Gastroesophageal sphincter (tissue), 3 donors: ENCODE data around the gene WDR33.

Source experiments
- EP300 ChIP-seq: sonication (generic); formaldehyde crosslinking; IDR thresholded peaks from one replicate; pipeline ENCODE4 v1.6.1; 2017; ENCODE audit warnings: antibody characterized with exemption, mild to moderate bottlenecking
- TF ChIP-seq, protein P1 (sequence below), 4 experiments: fragments of 200-600 bp in 2 of 4; fragments of 450-650 bp in 2 of 4; sonication (generic) in 1 of 4; IDR thresholded peaks; one replicate each; pipeline ENCODE4 v1.5.1; 2017 to 2019; ENCODE audit warnings: antibody characterized with exemption in 4 of 4, mild to moderate bottlenecking in 2 of 4, moderate library complexity in 2 of 4

DNA sequence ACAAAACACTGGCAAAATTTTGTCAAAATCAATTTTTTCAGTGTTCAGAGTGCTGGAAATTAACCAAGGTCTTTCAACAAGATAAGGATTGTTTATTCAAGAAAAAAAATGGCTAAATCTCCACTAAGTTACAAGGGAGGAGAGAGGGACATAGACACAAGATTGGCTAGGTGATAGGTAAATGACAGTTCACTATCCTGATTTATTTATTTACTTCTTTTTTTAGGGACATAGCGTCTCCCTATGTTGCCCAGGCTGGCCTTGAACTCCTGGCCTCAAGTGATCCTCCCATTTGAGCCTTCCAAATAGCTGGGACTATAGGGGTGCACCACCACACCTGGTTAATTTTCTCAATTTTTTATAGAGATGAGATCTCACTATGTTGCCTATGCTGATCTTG is 3.7 kb upstream of the WDR33 start:
- TF ChIP-seq EP300: no peak
- TF ChIP-seq, protein P1, sequence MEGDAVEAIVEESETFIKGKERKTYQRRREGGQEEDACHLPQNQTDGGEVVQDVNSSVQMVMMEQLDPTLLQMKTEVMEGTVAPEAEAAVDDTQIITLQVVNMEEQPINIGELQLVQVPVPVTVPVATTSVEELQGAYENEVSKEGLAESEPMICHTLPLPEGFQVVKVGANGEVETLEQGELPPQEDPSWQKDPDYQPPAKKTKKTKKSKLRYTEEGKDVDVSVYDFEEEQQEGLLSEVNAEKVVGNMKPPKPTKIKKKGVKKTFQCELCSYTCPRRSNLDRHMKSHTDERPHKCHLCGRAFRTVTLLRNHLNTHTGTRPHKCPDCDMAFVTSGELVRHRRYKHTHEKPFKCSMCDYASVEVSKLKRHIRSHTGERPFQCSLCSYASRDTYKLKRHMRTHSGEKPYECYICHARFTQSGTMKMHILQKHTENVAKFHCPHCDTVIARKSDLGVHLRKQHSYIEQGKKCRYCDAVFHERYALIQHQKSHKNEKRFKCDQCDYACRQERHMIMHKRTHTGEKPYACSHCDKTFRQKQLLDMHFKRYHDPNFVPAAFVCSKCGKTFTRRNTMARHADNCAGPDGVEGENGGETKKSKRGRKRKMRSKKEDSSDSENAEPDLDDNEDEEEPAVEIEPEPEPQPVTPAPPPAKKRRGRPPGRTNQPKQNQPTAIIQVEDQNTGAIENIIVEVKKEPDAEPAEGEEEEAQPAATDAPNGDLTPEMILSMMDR (IDR thresholded peaks at IDR 0.05): no peak
